Activated T-cell treated with anti-CD3 and anti-CD28 coated beads, Interleukin-2, amount 50 U/mL, for 72 hours (primary cell): ENCODE results near the gene IFI44. TPM values are rescaled to one million over a fixed set of nuclear protein-coding genes. Genes with fewer than 3 reads are reported as not detected.

ENCODE experiments used
- ATAC-seq, 2 donors: fragments of 150-1000 bp; cut with Tn5 transposase; replicated peaks in 1 of 2; 2 replicates each; pipeline ENCODE4 v1.10.0; 2021; ENCODE audit warnings: moderate library complexity in 2 of 2, mild to moderate bottlenecking in 1 of 2
- DNase-seq, 2 donors: peaks; one replicate each; pipeline ENCODE4 v3.0.0; 2021 to 2022; ENCODE audit warnings: mixed read lengths in 1 of 2
- H3K27ac Mint-ChIP-seq: one replicate; pipeline ENCODE4 v1.8.0; 2022; ENCODE audit warnings: mild to moderate bottlenecking, moderate library complexity, mixed read lengths
- H3K27me3 Mint-ChIP-seq: one replicate; pipeline ENCODE4 v1.8.0; 2022; ENCODE audit warnings: low read depth, mixed read lengths
- H3K36me3 Mint-ChIP-seq, 2 donors: one replicate each; pipeline ENCODE4 v1.8.0; 2022; ENCODE audit warnings: mixed read lengths in 2 of 2, mild to moderate bottlenecking in 1 of 2; ENCODE audit not compliant: insufficient read depth in 2 of 2
- H3K4me1 Mint-ChIP-seq: one replicate; pipeline ENCODE4 v1.8.0; 2022; ENCODE audit warnings: low read depth, mixed read lengths
- H3K4me3 Mint-ChIP-seq, 2 donors: one replicate each; pipeline ENCODE4 v1.8.0; 2022; ENCODE audit warnings: mild to moderate bottlenecking in 2 of 2, mixed read lengths in 2 of 2, moderate library complexity in 2 of 2
- H3K9me3 Mint-ChIP-seq, 2 donors: one replicate each; pipeline ENCODE4 v1.8.0; 2022; ENCODE audit warnings: mixed read lengths in 2 of 2
- total RNA-seq, 2 donors: library from RNA; stranded (reverse); gene quantifications; one replicate each; pipeline ENCODE4 v1.2.3, GENCODE V29; 2022

The IFI44 gene
- total RNA-seq, 2 donors from 2014 or later: 25.9 to 77.5 TPM

DNA sequence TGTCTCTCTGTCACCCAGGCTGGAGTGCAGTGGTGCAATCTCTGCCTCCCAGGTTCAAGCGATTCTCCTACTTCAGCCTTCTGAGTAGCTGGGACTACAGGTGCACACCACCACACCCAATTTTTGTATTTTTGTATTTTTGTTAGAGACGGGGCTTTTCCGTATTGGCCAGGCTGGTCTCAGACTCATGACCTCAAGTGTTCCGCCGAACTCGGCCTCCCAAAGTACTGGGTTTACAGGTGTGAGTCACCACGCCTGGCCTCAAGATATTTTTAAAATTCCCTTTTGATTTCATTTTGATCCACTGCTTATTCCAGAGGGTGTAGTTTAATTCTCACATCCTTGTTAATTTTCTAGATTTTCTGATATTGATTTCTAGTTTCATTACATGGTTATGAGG, 25.6 kb upstream of the IFI44 start:
- peak overlapping the region; percentile 68 to 79 for H3K4me3 Mint-ChIP-seq
- ATAC-seq: no peak
- no peaks in the 10 kb centered on the region for H3K9me3 Mint-ChIP-seq
- H3K27me3 Mint-ChIP-seq: no peaks in the 10 kb centered on the region
- H3K4me1 Mint-ChIP-seq: peaks cover 63% of the 10 kb centered on the region
- peaks cover 0 to 9% of the 10 kb centered on the region in 2 donors for H3K36me3 Mint-ChIP-seq
- no peak for DNase-seq
- no peak overlapping the region for H3K27ac Mint-ChIP-seq

DNA sequence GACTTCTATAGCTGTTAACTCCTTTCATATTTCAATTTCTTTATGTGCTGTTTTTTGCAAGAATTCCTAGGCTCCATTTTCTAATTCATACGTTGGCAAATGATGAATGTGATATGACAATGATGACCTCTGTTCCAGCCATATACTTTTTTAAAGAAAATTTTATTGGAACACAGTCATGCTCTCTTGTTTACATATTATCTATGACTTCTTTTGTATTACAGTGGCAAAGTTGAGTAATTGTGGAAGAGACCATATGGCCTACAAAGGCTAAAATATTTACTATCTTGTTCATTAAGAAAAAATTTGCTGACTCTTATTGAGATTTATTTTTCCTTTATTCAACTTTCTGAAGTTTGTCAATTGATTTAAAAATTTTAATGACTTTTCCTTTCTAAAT, 22.3 kb upstream of the IFI44 start:
- peaks cover 35% of the 10 kb centered on the region for H3K4me1 Mint-ChIP-seq
- H3K4me3 Mint-ChIP-seq: peak overlapping the region in 1 of 2 donors; percentile 61

DNA sequence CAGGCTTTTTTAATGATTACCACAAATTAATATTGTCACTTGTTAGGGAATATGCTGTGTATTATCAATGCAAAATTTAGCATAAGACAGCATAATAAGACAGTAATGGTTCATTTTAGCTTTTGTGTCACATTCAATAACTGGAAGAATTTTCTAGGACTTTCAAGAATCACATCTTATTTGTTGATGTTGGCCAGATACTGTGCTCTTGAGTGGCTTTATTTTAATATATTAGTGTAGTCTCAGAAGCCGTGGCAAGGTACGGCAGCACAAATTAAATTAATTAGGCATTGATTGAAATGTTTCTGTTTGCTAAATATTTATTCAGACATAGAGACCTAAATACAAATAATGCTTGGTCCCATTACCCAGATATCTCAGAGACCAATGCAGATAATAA, 19.0 kb upstream of the IFI44 start:
- Mint-ChIP-seq H3K27ac (no peak overlapping the region), H3K4me1 (peaks cover 7% of the 10 kb centered on the region), H3K4me3 (no peak overlapping the region), H3K9me3 (peaks cover 0 to 4% of the 10 kb centered on the region in 2 donors), H3K36me3 (no peaks in the 10 kb centered on the region), H3K27me3 (no peaks in the 10 kb centered on the region)
- no peak for DNase-seq
- ATAC-seq: no peak

More for the DNA sequence above, 22.3 kb upstream of the IFI44 start:
- ATAC-seq (no peak), DNase-seq (no peak)
- Mint-ChIP-seq H3K27ac (no peak overlapping the region), H3K9me3 (no peaks in the 10 kb centered on the region), H3K27me3 (no peaks in the 10 kb centered on the region), H3K36me3 (peaks cover 0 to 9% of the 10 kb centered on the region in 2 donors)

DNA sequence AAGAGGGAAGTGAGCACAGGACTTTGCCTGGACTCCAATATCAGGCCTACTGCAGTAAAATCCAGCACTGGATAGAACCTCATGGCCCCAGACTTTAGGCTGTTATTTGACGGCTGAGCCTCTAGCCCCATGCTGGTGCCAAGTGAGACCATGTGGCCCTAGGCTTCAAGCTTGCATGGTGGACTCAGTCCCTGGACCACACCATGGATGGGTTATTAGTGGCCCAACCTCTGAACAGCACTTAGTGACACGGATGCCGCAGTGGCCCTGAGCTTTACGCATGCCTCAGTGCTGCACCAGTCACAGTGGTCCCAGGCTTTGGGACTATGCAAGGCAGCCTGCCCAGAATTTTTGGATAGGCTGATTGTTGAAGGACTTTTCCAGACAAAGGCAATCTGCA, 16.4 kb upstream of the IFI44 start:
- Mint-ChIP-seq H3K27me3 (no peaks in the 10 kb centered on the region), H3K36me3 (no peaks in the 10 kb centered on the region), H3K4me1 (no peaks in the 10 kb centered on the region), H3K9me3 (peaks cover 0 to 4% of the 10 kb centered on the region in 2 donors), H3K27ac (no peak overlapping the region), H3K4me3 (no peak overlapping the region)
- ATAC-seq: no peak
- DNase-seq: no peak

DNA sequence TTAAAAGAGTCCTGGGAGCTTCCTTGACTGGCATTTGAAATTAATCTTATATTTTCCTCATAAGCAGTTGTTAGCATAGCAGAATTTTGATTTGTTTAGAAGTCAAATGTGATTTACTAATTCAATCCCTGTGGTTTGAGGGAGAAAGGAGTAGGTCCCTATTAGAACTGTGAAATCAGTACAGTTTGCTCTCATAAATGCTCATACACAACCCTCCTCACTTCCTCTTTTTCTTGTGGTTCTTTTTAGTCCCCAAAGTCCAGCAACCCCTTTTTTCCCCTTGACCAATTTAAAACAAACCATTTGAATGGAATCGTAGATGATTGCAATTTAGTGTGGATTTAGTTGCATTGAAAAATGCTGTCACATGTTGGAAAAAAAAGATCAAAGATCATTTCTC, 9.2 kb upstream of the IFI44 start:
- DNase-seq: no peak
- no peak for ATAC-seq
- no peak overlapping the region for H3K4me3 Mint-ChIP-seq
- H3K9me3 Mint-ChIP-seq: peaks cover 5 to 9% of the 10 kb centered on the region in 2 donors
- H3K4me1 Mint-ChIP-seq: peaks cover 12% of the 10 kb centered on the region
- H3K36me3 Mint-ChIP-seq: peaks cover 10 to 14% of the 10 kb centered on the region in 2 donors
- H3K27me3 Mint-ChIP-seq: no peaks in the 10 kb centered on the region
- H3K27ac Mint-ChIP-seq: no peak overlapping the region

DNA sequence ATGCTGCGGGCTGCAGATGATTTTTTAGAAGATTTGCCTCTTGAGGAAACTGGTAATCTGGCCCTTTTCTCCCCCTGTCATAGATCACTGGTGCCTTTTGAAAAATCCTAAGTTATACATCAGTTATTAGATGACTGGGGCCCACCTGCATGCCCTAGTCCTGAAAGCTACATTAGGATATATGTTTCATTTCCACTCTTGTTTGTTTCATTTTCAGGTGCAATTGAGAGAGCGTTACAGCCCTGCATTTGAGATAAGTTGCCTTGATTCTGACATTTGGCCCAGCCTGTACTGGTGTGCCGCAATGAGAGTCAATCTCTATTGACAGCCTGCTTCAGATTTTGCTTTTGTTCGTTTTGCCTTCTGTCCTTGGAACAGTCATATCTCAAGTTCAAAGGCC, 8.1 kb upstream of the IFI44 start:
- Mint-ChIP-seq H3K4me1 (peaks cover 23% of the 10 kb centered on the region), H3K36me3 (peaks cover 10 to 19% of the 10 kb centered on the region in 2 donors), H3K4me3 (no peak overlapping the region), H3K27ac (no peak overlapping the region), H3K27me3 (no peaks in the 10 kb centered on the region), H3K9me3 (peaks cover 5 to 10% of the 10 kb centered on the region in 2 donors)
- DNase-seq (no peak), ATAC-seq (no peak)

DNA sequence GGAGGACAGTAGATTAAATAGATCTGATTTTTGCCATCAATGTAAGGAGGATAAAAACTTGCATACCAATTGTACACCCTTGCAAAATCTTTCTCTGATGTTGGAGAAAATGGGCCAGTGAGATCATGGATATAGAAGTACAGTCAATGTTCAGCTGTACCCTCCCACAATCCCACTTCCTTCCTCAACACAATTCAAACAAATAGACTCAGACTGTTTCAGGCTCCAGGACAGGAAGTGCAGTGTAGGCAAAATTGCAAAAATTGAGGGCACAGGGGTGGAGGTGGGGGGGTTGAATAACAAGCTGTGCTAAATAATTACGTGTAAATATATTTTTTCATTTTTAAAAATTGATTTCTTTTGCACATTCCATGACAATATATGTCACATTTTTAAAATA, 3.9 kb upstream of the IFI44 start:
- ATAC-seq: no peak
- H3K9me3 Mint-ChIP-seq: peaks cover 19 to 20% of the 10 kb centered on the region in 2 donors
- no peak for DNase-seq
- H3K4me3 Mint-ChIP-seq: no peak overlapping the region
- peaks cover 29 to 32% of the 10 kb centered on the region in 2 donors for H3K36me3 Mint-ChIP-seq
- peaks cover 44% of the 10 kb centered on the region for H3K4me1 Mint-ChIP-seq
- H3K27ac Mint-ChIP-seq: no peak overlapping the region
- H3K27me3 Mint-ChIP-seq: no peaks in the 10 kb centered on the region

DNA sequence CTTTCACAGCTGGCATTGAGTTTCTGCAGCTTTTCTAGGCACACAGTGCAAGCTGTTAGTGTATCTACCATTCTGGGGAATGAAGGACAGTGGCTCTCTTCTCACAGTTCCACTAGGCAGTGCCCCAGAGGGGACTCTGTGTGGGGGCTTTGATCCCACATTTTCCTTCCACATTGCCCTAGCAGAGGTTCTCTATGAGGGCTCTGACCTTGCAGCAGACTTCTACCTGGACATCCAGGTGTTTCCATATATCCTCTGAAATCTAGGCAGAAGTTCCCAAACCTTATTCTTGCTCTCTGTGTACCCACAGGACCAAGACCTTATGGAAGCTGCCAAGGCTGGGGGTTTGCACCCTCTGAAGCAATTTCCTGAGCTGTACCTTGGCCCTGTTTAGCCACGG, 2.4 kb upstream of the IFI44 start:
- no peak for ATAC-seq
- Mint-ChIP-seq H3K27ac (no peak overlapping the region), H3K4me1 (peaks cover 56% of the 10 kb centered on the region)

DNA sequence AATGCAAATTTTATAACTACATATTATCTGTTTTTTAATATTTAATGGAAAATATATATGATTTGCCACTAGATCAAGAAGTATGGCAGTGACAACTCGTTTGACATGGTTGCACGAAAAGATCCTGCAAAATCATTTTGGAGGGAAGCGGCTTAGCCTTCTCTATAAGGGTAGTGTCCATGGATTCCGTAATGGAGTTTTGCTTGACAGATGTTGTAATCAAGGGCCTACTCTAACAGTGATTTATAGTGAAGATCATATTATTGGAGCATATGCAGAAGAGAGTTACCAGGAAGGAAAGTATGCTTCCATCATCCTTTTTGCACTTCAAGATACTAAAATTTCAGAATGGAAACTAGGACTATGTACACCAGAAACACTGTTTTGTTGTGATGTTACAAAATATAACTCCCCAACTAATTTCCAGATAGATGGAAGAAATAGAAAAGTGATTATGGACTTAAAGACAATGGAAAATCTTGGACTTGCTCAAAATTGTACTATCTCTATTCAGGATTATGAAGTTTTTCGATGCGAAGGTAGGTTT, 556 bp downstream of the IFI44 start:
- Mint-ChIP-seq H3K4me1 (peaks cover 62% of the 10 kb centered on the region), H3K27me3 (no peaks in the 10 kb centered on the region), H3K4me3 (peak overlapping the region; percentile 83 to 97), H3K9me3 (peaks cover 11 to 14% of the 10 kb centered on the region in 2 donors), H3K36me3 (peaks cover 19 to 20% of the 10 kb centered on the region in 2 donors), H3K27ac (peak overlapping the region; percentile 95)
- ATAC-seq (no peak), DNase-seq (no peak)

More for the DNA sequence above, 2.4 kb upstream of the IFI44 start:
- no peaks in the 10 kb centered on the region for H3K27me3 Mint-ChIP-seq
- peaks cover 19 to 20% of the 10 kb centered on the region in 2 donors for H3K9me3 Mint-ChIP-seq
- DNase-seq: no peak
- peaks cover 26 to 30% of the 10 kb centered on the region in 2 donors for H3K36me3 Mint-ChIP-seq
- H3K4me3 Mint-ChIP-seq: no peak overlapping the region

DNA sequence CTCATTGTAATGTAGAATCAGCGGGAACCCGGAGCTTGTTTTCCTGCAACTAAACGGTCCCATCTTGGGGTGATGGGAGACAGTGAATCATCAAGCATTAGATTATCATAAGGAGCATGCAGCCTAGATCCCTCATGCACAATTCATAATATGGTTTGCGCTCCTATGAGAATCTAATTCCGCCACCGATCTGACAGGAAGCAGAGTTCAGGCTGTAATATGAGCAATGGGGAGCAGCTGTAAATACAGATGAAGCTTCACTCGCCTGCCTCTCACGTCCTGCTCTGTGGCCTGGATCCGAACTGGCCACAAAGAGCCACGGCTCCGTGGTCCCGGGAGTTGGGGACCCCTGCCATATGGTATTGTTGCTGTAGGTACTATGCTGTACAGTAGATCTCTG, 1.6 kb downstream of the IFI44 start:
- ATAC-seq (peak; percentile 47 to 57), DNase-seq (peak in 1 of 2 donors; percentile 27)
- peaks cover 10 to 14% of the 10 kb centered on the region in 2 donors for H3K9me3 Mint-ChIP-seq
- H3K4me1 Mint-ChIP-seq: peaks cover 51% of the 10 kb centered on the region
- H3K4me3 Mint-ChIP-seq: peak overlapping the region; percentile 83 to 97
- peak overlapping the region; percentile 95 for H3K27ac Mint-ChIP-seq
- H3K27me3 Mint-ChIP-seq: no peaks in the 10 kb centered on the region
- peaks cover 17 to 19% of the 10 kb centered on the region in 2 donors for H3K36me3 Mint-ChIP-seq

DNA sequence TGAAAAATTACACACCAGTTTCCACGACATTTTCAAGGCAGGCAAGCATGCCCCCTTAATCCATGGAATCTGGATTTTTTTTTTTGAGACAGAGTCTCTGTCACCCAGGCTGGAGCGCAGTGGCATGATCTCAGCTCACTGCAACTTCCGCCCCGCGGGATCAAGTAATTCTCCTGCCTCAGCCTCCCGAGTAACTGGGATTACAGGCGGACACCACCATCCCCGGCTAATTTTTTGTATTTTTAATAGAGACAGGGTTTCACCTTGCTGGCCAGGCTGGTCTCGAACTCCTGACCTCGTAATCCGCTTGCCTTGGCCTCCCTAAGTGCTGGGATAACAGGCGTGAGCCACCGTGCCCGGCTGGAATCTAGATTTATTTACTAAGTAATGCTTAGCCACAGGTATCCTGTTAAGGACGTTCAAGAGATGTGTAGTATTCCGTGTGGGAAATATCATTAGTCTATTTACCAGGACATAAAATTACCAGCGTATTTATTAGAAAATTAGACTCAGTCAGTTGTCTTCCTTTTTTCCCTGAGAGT, 2.5 kb downstream of the IFI44 start:
- Mint-ChIP-seq H3K36me3 (peaks cover 12 to 16% of the 10 kb centered on the region in 2 donors), H3K4me3 (peak overlapping the region; percentile 83 to 97), H3K27me3 (no peaks in the 10 kb centered on the region), H3K4me1 (peaks cover 43% of the 10 kb centered on the region), H3K9me3 (peaks cover 10 to 11% of the 10 kb centered on the region in 2 donors), H3K27ac (peak overlapping the region; percentile 95)
- DNase-seq (no peak), ATAC-seq (no peak)

DNA sequence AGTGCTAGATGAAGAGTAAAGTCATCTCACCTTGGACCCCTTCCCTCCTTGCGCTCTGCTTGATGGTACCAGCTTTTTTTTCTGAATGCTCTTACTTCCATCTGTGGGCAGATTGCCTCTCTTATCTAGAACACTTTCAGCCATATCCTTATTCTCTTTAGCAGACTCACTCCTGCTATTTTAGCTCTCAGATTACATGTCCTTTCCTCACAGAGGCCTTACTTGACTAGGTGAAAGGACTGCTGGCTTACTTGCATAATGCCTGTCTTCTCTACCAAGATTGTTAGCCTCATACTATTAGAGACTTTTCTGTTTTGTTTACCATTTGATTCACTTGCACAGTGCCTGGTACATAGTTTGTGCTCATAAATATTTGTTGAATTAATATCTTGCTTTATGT, 9.3 kb downstream of the IFI44 start:
- Mint-ChIP-seq H3K27me3 (no peaks in the 10 kb centered on the region), H3K4me1 (peaks cover 2% of the 10 kb centered on the region), H3K27ac (no peak overlapping the region), H3K4me3 (no peak overlapping the region), H3K36me3 (peaks cover 0 to 5% of the 10 kb centered on the region in 2 donors), H3K9me3 (no peaks in the 10 kb centered on the region)
- no peak for DNase-seq
- ATAC-seq: no peak

DNA sequence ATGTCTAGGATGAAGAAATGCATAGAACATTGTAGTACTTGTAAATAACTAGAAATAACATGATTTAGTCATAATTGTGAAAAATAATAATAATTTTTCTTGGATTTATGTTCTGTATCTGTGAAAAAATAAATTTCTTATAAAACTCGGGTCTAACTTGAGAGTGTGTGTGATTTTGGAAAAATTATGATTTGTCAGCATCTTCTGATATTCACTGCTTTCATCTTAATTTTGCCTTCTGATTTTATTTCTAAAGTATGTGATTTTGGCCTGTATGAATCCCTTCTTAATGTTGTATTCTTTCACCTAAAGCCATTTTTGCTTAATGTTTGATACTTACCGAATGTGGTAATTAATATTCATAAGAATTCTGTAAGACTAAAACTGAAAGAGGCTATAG, 14.3 kb downstream of the IFI44 start:
- Mint-ChIP-seq H3K27me3 (no peaks in the 10 kb centered on the region), H3K4me1 (peaks cover 6% of the 10 kb centered on the region), H3K9me3 (no peaks in the 10 kb centered on the region), H3K4me3 (no peak overlapping the region), H3K27ac (no peak overlapping the region), H3K36me3 (peaks cover 0 to 3% of the 10 kb centered on the region in 2 donors)
- DNase-seq (no peak), ATAC-seq (no peak)

DNA sequence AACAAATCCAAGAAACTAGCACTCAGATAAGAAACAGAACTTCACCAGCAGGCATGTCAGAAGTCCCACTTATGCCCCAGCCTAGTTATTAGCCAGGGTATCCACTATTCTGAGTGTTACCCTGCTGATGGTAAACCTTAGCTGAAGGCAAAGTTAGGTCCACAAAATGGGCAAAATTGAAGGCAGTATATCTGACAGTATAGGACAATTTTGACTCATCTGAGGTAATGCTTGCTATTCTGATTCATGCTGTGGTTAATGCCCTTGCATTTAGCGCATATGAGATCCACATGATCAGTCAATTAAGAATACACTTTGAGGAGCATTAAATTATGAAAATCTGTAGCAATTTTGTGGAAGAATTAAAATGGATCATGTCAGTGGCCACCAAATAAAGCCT, 15.1 kb downstream of the IFI44 start:
- DNase-seq: no peak
- peak; percentile 72 to 83 for ATAC-seq
- H3K4me1 Mint-ChIP-seq: peaks cover 6% of the 10 kb centered on the region
- H3K27ac Mint-ChIP-seq: no peak overlapping the region
- H3K36me3 Mint-ChIP-seq: no peaks in the 10 kb centered on the region
- no peaks in the 10 kb centered on the region for H3K27me3 Mint-ChIP-seq
- no peaks in the 10 kb centered on the region for H3K9me3 Mint-ChIP-seq
- no peak overlapping the region for H3K4me3 Mint-ChIP-seq
